Fibroblast of lung (primary cell): Measurements from ENCODE around the gene OSMR. TPM values are rescaled to one million over a fixed set of nuclear protein-coding genes. Genes with fewer than 3 reads are reported as not detected.
"Not testable (repeated sequence)": the region's sequence is repeated elsewhere in the genome, so short reads cannot be mapped to it uniquely, and the experiment has no call there.

Source experiments
- DNase-seq, 2 donors: peaks; one replicate each; pipeline versions ENCODE4 v3.0.0 to v3.0.0-alpha.2; 2010; ENCODE audit warnings: low read depth in 2 of 2
- H2AFZ ChIP-seq: 2 replicates; pipeline ENCODE4 v1.5.1; 2012; ENCODE audit warnings: low read length, control low read depth, inconsistent platforms
- H3K27ac ChIP-seq: 2 replicates; pipeline ENCODE4 v1.5.1; 2011; ENCODE audit warnings: low read length, control low read depth; ENCODE audit not compliant: insufficient read depth
- H3K27me3 ChIP-seq: 2 replicates; pipeline ENCODE4 v1.5.1; 2011; ENCODE audit warnings: mild to moderate bottlenecking, low read length; ENCODE audit not compliant: control insufficient read depth, insufficient read depth
- H3K36me3 ChIP-seq: 2 replicates; pipeline ENCODE4 v1.5.1; 2011; ENCODE audit warnings: low read length; ENCODE audit not compliant: control insufficient read depth, insufficient read depth
- H3K4me1 ChIP-seq: 2 replicates; pipeline ENCODE4 v1.5.1; 2011; ENCODE audit warnings: low read length; ENCODE audit not compliant: control insufficient read depth, insufficient read depth; ENCODE audit errors: extremely low read depth
- H3K4me2 ChIP-seq: 2 replicates; pipeline ENCODE4 v1.5.1; 2011; ENCODE audit warnings: low read length, control low read depth; ENCODE audit not compliant: insufficient read depth; ENCODE audit errors: extremely low read depth
- H3K4me3 ChIP-seq, 4 experiments: fragments of 200-600 bp in 1 of 4; sonication (generic) in 1 of 4; replicated peaks in 1 of 4; 2 replicates each; pipeline ENCODE4 v1.5.1; 2011 to 2016; ENCODE audit warnings: low read length in 4 of 4, low read depth in 3 of 4, mild to moderate bottlenecking in 3 of 4, control low read depth in 2 of 4, inconsistent platforms in 1 of 4, mixed read lengths in 1 of 4; ENCODE audit not compliant: insufficient read depth in 1 of 4; ENCODE audit errors: control extremely low read depth in 1 of 4
- H3K79me2 ChIP-seq: 2 replicates; pipeline ENCODE4 v1.5.1; 2012; ENCODE audit warnings: mild to moderate bottlenecking, low read length, inconsistent platforms; ENCODE audit not compliant: control insufficient read depth, insufficient read depth
- H3K9ac ChIP-seq: 2 replicates; pipeline ENCODE4 v1.5.1; 2011; ENCODE audit warnings: mild to moderate bottlenecking, low read length, control low read depth; ENCODE audit not compliant: insufficient read depth
- H3K9me3 ChIP-seq: 2 replicates; pipeline ENCODE4 v1.5.1; 2012; ENCODE audit warnings: low read depth, low read length; ENCODE audit not compliant: control insufficient read depth, insufficient read depth
- H4K20me1 ChIP-seq: 2 replicates; pipeline ENCODE4 v1.5.1; 2011; ENCODE audit warnings: low read length; ENCODE audit not compliant: control insufficient read depth, insufficient read depth; ENCODE audit errors: extremely low read depth
- EZH2 ChIP-seq: IDR thresholded peaks from 2 replicates; pipeline ENCODE4 v1.5.1; 2012; ENCODE audit warnings: low read length, control low read depth, mild to moderate bottlenecking; ENCODE audit errors: missing control alignments
- polyA plus RNA-seq, 2 donors: library from polyadenylated mRNA; depleted of rRNA in 1 of 2; stranded (reverse) in 1 of 2; unstranded in 1 of 2; fragments of >200 nt; gene quantifications; 2 replicates each; pipeline ENCODE4 v1.2.1, GENCODE V29; 2011 to 2012; ENCODE audit warnings: missing spikeins in 1 of 2
- total RNA-seq: library from RNA; depleted of rRNA; stranded (reverse); fragments of >200 nt; gene quantifications from 2 replicates; pipeline ENCODE4 v1.2.1, GENCODE V29; 2014
- TF ChIP-seq, protein P1 (sequence below), 2 donors: IDR thresholded peaks in 1 of 2; conservative IDR thresholded peaks in 1 of 2; 1 replicate in 1 of 2; 2 replicates in 1 of 2; pipeline ENCODE4 v1.5.1; 2011 to 2012; ENCODE audit warnings: low read length in 2 of 2, control low read depth in 1 of 2, inconsistent platforms in 1 of 2, low read depth in 1 of 2, mild to moderate bottlenecking in 1 of 2

The OSMR gene
- total and polyA plus RNA-seq, 2 donors (not counting 1 experiment from before 2014, with no cell fraction given), result 102 to 189 TPM

DNA sequence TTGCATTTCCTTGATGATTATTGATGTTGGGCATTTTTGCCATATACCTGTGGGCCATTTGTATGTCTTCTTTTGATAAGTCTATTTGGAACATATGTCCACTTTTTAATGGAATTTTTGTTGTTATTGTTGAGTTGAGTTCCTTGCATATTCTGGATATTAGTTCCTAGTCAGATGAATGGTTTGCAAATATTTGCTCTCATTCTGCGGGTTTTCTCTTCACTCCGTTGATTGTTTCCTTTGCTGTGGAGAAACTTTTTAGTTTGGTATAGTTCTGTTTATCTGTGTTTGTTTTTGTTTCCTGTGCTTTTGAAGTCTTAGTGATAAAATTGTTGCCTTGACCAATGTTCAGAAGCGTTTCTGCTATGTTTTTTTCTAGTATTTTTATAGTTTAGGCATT, 13.0 kb downstream of the OSMR start:
- Histone ChIP-seq H3K4me2 (no peak overlapping the region), H3K79me2 (peaks cover 77% of the 10 kb centered on the region), H4K20me1 (no peaks in the 10 kb centered on the region), H2AFZ (no peak overlapping the region), H3K4me3 (no peak overlapping the region), H3K9me3 (no peaks in the 10 kb centered on the region), H3K27ac (no peak overlapping the region), H3K4me1 (peaks cover 4% of the 10 kb centered on the region), H3K36me3 (no peaks in the 10 kb centered on the region), H3K27me3 (no peaks in the 10 kb centered on the region), H3K9ac (no peak overlapping the region)
- TF ChIP-seq, protein P1, sequence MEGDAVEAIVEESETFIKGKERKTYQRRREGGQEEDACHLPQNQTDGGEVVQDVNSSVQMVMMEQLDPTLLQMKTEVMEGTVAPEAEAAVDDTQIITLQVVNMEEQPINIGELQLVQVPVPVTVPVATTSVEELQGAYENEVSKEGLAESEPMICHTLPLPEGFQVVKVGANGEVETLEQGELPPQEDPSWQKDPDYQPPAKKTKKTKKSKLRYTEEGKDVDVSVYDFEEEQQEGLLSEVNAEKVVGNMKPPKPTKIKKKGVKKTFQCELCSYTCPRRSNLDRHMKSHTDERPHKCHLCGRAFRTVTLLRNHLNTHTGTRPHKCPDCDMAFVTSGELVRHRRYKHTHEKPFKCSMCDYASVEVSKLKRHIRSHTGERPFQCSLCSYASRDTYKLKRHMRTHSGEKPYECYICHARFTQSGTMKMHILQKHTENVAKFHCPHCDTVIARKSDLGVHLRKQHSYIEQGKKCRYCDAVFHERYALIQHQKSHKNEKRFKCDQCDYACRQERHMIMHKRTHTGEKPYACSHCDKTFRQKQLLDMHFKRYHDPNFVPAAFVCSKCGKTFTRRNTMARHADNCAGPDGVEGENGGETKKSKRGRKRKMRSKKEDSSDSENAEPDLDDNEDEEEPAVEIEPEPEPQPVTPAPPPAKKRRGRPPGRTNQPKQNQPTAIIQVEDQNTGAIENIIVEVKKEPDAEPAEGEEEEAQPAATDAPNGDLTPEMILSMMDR (conservative IDR thresholded peaks at IDR 0.05 in 1 of 2, IDR thresholded peaks at IDR 0.05 in 1 of 2; ENCODE audit: low read depth in 1 of 2, low read length in 2 of 2), result no peak
- no peak for TF ChIP-seq EZH2
- no peak for DNase-seq

DNA sequence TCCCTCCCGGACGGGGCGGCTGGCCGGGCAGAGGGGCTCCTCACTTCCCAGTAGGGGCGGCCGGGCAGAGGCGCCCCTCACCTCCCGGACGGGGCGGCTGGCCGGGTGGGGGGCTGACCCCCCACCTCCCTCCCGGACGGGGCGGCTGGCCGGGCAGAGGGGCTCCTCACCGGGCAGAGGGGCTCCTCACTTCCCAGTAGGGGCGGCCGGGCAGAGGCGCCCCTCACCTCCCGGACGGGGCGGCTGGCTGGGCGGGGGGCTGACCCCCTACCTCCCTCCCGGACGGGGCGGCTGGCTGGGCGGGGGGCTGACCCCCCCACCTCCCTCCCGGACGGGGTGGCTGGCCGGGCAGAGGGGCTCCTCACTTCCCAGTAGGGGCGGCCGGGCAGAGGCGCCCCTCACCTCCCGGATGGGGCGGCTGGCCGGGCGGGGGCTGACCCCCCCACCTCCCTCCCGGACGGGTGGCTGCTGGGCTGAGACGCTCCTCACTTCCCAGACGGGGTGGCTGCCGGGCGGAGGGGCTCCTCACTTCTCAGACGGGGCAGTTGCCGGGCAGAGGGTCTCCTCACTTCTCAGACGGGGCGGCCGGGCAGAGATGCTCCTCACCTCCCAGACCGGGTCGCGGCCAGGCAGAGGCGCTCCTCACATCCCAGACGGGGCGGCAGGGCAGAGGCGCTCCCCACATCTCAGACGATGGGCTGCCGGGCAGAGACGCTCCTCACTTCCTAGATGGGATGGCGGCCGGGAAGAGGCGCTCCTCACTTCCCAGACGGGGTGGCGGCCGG, 16.4 kb downstream of the OSMR start:
- H3K27ac ChIP-seq, H3K36me3 ChIP-seq, H3K9me3 ChIP-seq, H4K20me1 ChIP-seq, H3K4me3 ChIP-seq, H3K4me2 ChIP-seq, DNase-seq, H2AFZ ChIP-seq, H3K4me1 ChIP-seq, H3K27me3 ChIP-seq, H3K9ac ChIP-seq: not testable (repeated sequence)
- H3K79me2 ChIP-seq, result peaks cover 82% of the 10 kb centered on the region

DNA sequence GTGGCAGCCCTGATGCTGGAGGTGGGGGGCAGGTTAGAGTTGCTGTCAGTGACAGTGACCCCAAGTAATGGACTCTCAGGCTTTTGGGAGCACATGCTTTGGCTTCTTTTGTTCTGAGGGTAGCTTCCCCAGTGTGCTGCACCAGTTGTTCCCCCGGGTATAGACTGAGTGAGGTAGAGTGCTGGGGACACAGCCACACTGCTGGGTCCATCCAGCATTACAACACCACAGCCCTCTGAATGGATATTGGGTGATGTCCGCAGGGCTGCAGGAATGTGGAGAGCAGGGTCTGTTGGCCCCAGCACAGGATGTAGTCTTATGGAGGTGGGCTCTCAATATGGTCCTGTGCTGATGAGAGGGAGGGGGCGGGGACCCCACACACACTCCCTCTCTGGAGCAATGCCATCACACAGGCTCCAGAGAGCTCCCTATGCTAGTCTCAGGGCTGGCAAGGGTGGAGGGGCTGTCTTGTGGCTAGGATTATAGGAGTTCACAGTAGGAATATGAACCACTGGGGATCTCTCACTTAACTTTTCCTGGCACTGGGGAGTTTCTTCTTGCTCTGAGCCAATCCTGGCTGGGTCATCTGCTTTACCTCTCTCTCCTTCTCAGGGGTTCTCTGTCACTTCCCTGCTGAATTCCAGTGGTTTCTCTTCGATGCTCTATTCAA, 20.7 kb downstream of the OSMR start:
- no peak overlapping the region for H2AFZ ChIP-seq
- H3K27me3 ChIP-seq, result no peaks in the 10 kb centered on the region
- H3K36me3 ChIP-seq, result no peaks in the 10 kb centered on the region
- DNase-seq, result peak in 1 of 2 donors; percentile 48
- no peaks in the 10 kb centered on the region for H3K9me3 ChIP-seq
- H4K20me1 ChIP-seq, result peaks cover 8% of the 10 kb centered on the region
- TF ChIP-seq, protein P1 (conservative IDR thresholded peaks at IDR 0.05 in 1 of 2, IDR thresholded peaks at IDR 0.05 in 1 of 2; ENCODE audit: low read depth in 1 of 2, low read length in 2 of 2), result no peak
- TF ChIP-seq EZH2, result no peak
- H3K4me1 ChIP-seq, result peaks cover 14% of the 10 kb centered on the region
- no peak overlapping the region for H3K4me2 ChIP-seq
- no peak overlapping the region for H3K9ac ChIP-seq
- H3K27ac ChIP-seq, result no peak overlapping the region
- H3K4me3 ChIP-seq, result no peak overlapping the region
- H3K79me2 ChIP-seq, result peaks cover 62% of the 10 kb centered on the region
